ENCODE results near the gene SNTB2. TPM values are rescaled to one million over a fixed set of nuclear protein-coding genes. Genes with fewer than 3 reads are reported as not detected.

Gene SNTB2
- total and polyA plus RNA-seq, 10 of the 15 experiments (the other 5 are each of a cell fraction or from before 2014, with no cell fraction given) = 1.2 to 15.7 (median 5.0) TPM

GRCh38 chr16:69241926-69242325 lies 55.0 kb downstream of the SNTB2 start (continued):
- no peak for TF ChIP-seq RELB (IDR thresholded peaks at IDR 0.05; ENCODE audit: low read depth)
- no peak for TF ChIP-seq SUZ12 (IDR thresholded peaks at IDR 0.05; ENCODE audit: unreplicated experiment)

DNA sequence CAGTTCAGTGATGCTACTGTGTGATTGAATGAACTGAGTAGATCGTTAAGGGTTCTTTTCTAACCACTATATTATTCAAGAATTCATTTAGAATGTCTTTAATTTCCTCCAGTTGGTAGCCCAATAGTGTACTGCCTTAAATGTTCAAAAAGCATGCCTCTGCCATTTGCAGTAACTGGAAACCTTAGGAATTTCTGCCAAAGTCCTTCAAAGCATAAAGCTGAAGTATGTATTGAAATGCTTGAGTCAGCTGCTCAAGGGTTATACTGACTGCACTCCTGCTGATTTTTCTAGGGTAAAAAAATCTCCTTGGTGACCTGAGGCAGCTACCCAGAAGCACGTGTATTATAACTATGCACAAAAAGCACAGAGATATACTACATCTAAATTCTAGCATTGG lies 56.5 kb downstream of the SNTB2 start:
- no TSS peak for BruUV-seq (replicated peaks)
- ATAC-seq = no peak
- POLR2A ChIA-PET = interaction anchor here (0.6 kb wide), 3 partner anchors 15 to 1437 kb away, joined by 3 to 4 read pairs (median 3); no protein-coding TSS in a partner anchor
- H2AFZ ChIP-seq (ENCODE audit: control insufficient read depth, low read depth, low read length) = no peak overlapping the region
- H3K4me3 ChIP-seq = no peak overlapping the region
- no peaks in the 10 kb centered on the region for H3K79me2 ChIP-seq (ENCODE audit: control insufficient read depth, insufficient read depth, low read length)
- H3K9ac ChIP-seq (ENCODE audit: control insufficient read depth, insufficient read depth, low read length) = no peak overlapping the region
- no peaks in the 10 kb centered on the region for H3K9me3 ChIP-seq (replicated peaks; ENCODE audit: control insufficient read depth, insufficient read depth, low read length)
- CTCF ChIA-PET = interaction anchor here (0.6 kb wide), 1 partner anchor 683 kb away, joined by 4 read pairs; no protein-coding TSS in a partner anchor
- FAIRE-seq = no peak
- intact Hi-C loops (cut with micrococcal nuclease; ENCODE audit: unreplicated experiment) = no loop called here
- H3K27ac ChIP-seq (ENCODE audit: control insufficient read depth, insufficient read depth) = no peak overlapping the region
- 72% methylated on average over 2 of the region's 2 CpGs for WGBS (ENCODE audit: insufficient coverage, insufficient replicate concordance, low lambda C conversion rate, missing lambda C conversion rate)
- SMC1A ChIA-PET (ENCODE audit: uncharacterized antibody, unreplicated experiment) = interaction anchor here (0.7 to 1.2 kb wide), 2 partner anchors 33 to 120 kb away, joined by 3 to 4 read pairs; no protein-coding TSS in a partner anchor
- no peak for DNase-seq (ENCODE audit: low read depth, low spot score)
- RAD21 ChIA-PET (ENCODE audit: unreplicated experiment) = no interaction called here
- no peak overlapping the region for H3K4me2 ChIP-seq (ENCODE audit: control insufficient read depth, insufficient read depth)
- in situ Hi-C loops (cut with MboI) = no loop called here
- no peaks in the 10 kb centered on the region for H4K20me1 ChIP-seq (ENCODE audit: control insufficient read depth, insufficient read depth)
- H3K27me3 ChIP-seq (replicated peaks in 1 of 2; ENCODE audit: control insufficient read depth in 2 of 2, insufficient read depth in 2 of 2, low read length in 1 of 2) = no peaks in the 10 kb centered on the region
- no peaks in the 10 kb centered on the region for H3K4me1 ChIP-seq (ENCODE audit: control insufficient read depth, insufficient read depth, low read length)
- H3K36me3 ChIP-seq (ENCODE audit: control insufficient read depth in 2 of 2, insufficient read depth in 2 of 2, low read length in 1 of 2) = no peaks in the 10 kb centered on the region; a peak in 2 of 4 replicates
- TF ChIP-seq E4F1 (IDR thresholded peaks at IDR 0.05; ENCODE audit: borderline replicate concordance, partially characterized antibody) = no peak
- TF ChIP-seq CHD2 (IDR thresholded peaks at IDR 0.05; ENCODE audit: borderline replicate concordance, low read depth, low read length) = no peak
- TF ChIP-seq ZNF687 (IDR thresholded peaks at IDR 0.05) = no peak
- no peak for TF ChIP-seq FOXM1 (IDR thresholded peaks at IDR 0.05; ENCODE audit: low read depth, low read length)
- TF ChIP-seq NFIC (IDR thresholded peaks at IDR 0.05; ENCODE audit: low read depth, low read length) = no peak
- no peak for TF ChIP-seq POLR2A (IDR thresholded peaks at IDR 0.05; ENCODE audit: low read depth, low read length)
- TF ChIP-seq KAT2A (conservative IDR thresholded peaks at IDR 0.05; ENCODE audit: control insufficient read depth, low read depth, low read length) = no peak
- TF ChIP-seq RFX5 (IDR thresholded peaks at IDR 0.05; ENCODE audit: low read depth, low read length) = no peak
- TF ChIP-seq ELK1 (IDR thresholded peaks at IDR 0.05; ENCODE audit: low read depth, low read length) = no peak
- no peak for TF ChIP-seq SP1 (IDR thresholded peaks at IDR 0.05; ENCODE audit: low read depth, low read length)
